Measurements from ENCODE around the gene RELT.

- no peak for TF ChIP-seq ZNF224 (CRISPR knock-in tag; IDR thresholded peaks at IDR 0.05)
- no peak for TF ChIP-seq YY1 (IDR thresholded peaks at IDR 0.05; ENCODE audit: borderline replicate concordance in 1 of 3, control insufficient read depth in 1 of 3, extremely low read depth in 1 of 3, insufficient read depth in 3 of 3, insufficient read length in 1 of 3, insufficient replicate concordance in 2 of 3, low read depth in 1 of 3, low read length in 2 of 3)
- no peak for TF ChIP-seq STAG1 (CRISPR knock-in tag; IDR thresholded peaks at IDR 0.05; ENCODE audit: borderline replicate concordance)
- no peak for TF ChIP-seq PHF21A (IDR thresholded peaks at IDR 0.05; ENCODE audit: borderline replicate concordance, low read depth)
- TF ChIP-seq TAF1 (IDR thresholded peaks at IDR 0.05; ENCODE audit: control insufficient read depth, extremely low read depth, insufficient read depth, low read length, severe bottlenecking) = no peak
- no peak for TF ChIP-seq MAX (CRISPR knock-in tag; IDR thresholded peaks at IDR 0.05)
- TF ChIP-seq, protein P1, sequence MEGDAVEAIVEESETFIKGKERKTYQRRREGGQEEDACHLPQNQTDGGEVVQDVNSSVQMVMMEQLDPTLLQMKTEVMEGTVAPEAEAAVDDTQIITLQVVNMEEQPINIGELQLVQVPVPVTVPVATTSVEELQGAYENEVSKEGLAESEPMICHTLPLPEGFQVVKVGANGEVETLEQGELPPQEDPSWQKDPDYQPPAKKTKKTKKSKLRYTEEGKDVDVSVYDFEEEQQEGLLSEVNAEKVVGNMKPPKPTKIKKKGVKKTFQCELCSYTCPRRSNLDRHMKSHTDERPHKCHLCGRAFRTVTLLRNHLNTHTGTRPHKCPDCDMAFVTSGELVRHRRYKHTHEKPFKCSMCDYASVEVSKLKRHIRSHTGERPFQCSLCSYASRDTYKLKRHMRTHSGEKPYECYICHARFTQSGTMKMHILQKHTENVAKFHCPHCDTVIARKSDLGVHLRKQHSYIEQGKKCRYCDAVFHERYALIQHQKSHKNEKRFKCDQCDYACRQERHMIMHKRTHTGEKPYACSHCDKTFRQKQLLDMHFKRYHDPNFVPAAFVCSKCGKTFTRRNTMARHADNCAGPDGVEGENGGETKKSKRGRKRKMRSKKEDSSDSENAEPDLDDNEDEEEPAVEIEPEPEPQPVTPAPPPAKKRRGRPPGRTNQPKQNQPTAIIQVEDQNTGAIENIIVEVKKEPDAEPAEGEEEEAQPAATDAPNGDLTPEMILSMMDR (IDR thresholded peaks at IDR 0.05 in 2 of 3, conservative IDR thresholded peaks at IDR 0.05 in 1 of 3; ENCODE audit: insufficient read depth in 2 of 3, low read depth in 1 of 3, low read length in 3 of 3) = no peak
- TF ChIP-seq, protein P2, sequence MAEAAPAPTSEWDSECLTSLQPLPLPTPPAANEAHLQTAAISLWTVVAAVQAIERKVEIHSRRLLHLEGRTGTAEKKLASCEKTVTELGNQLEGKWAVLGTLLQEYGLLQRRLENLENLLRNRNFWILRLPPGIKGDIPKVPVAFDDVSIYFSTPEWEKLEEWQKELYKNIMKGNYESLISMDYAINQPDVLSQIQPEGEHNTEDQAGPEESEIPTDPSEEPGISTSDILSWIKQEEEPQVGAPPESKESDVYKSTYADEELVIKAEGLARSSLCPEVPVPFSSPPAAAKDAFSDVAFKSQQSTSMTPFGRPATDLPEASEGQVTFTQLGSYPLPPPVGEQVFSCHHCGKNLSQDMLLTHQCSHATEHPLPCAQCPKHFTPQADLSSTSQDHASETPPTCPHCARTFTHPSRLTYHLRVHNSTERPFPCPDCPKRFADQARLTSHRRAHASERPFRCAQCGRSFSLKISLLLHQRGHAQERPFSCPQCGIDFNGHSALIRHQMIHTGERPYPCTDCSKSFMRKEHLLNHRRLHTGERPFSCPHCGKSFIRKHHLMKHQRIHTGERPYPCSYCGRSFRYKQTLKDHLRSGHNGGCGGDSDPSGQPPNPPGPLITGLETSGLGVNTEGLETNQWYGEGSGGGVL (CRISPR knock-in tag; IDR thresholded peaks at IDR 0.05) = no peak
- TF ChIP-seq FOSL1 (tag; conservative IDR thresholded peaks at IDR 0.05) = no peak
- TF ChIP-seq, protein P3, sequence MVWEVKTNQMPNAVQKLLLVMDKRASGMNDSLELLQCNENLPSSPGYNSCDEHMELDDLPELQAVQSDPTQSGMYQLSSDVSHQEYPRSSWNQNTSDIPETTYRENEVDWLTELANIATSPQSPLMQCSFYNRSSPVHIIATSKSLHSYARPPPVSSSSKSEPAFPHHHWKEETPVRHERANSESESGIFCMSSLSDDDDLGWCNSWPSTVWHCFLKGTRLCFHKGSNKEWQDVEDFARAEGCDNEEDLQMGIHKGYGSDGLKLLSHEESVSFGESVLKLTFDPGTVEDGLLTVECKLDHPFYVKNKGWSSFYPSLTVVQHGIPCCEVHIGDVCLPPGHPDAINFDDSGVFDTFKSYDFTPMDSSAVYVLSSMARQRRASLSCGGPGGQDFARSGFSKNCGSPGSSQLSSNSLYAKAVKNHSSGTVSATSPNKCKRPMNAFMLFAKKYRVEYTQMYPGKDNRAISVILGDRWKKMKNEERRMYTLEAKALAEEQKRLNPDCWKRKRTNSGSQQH (CRISPR knock-in tag; IDR thresholded peaks at IDR 0.05) = no peak
- TF ChIP-seq SP1 (CRISPR knock-in tag; IDR thresholded peaks at IDR 0.05) = no peak
- no peak for TF ChIP-seq POLR2A (conservative IDR thresholded peaks at IDR 0.05)
These were observed 5.4 kb downstream of the RELT start for GRCh38 chr11:73381589-73381988.

All from K562 (cell line).